Type B pancreatic cell (in vitro differentiated cells): ENCODE measurements around the gene LDLRAD4. TPM values are rescaled to one million over a fixed set of nuclear protein-coding genes. Genes with fewer than 3 reads are reported as not detected.

ENCODE experiments used
- DNase-seq: peaks from one replicate; pipeline ENCODE4 v3.0.0; 2021; ENCODE audit warnings: mixed read lengths; ENCODE audit not compliant: unreplicated experiment; ENCODE audit errors: extremely low spot score
- H3K27ac Mint-ChIP-seq: 2 replicates; pipeline ENCODE4 v1.8.0; 2021; ENCODE audit warnings: mild to moderate bottlenecking, mixed read lengths
- H3K27me3 Mint-ChIP-seq: 2 replicates; pipeline ENCODE4 v1.8.0; 2021; ENCODE audit warnings: mixed read lengths
- H3K36me3 Mint-ChIP-seq: 2 replicates; pipeline ENCODE4 v1.8.0; 2021; ENCODE audit warnings: mixed read lengths
- H3K4me1 Mint-ChIP-seq: one replicate; pipeline ENCODE4 v1.8.0; 2021; ENCODE audit warnings: mixed read lengths; ENCODE audit not compliant: unreplicated experiment
- H3K4me3 Mint-ChIP-seq: 2 replicates; pipeline ENCODE4 v1.8.0; 2021; ENCODE audit warnings: mild to moderate bottlenecking, mixed read lengths
- H3K9me3 Mint-ChIP-seq: 2 replicates; pipeline ENCODE4 v1.8.0; 2021; ENCODE audit warnings: mixed read lengths
- total RNA-seq: library from RNA; stranded (reverse); gene quantifications from 2 replicates; pipeline ENCODE4 v1.2.1, GENCODE V29; 2021; ENCODE audit warnings: low replicate concordance
- TF ChIP-seq, protein P1 (sequence below): fragments of 200-600 bp; sonication (generic); conservative IDR thresholded peaks from 2 replicates; pipeline ENCODE4 v1.5.0; 2021; ENCODE audit warnings: antibody characterized with exemption, mild to moderate bottlenecking

The LDLRAD4 gene
- total RNA-seq, 1 donor from 2014 or later, result 2.4 TPM

GRCh38 chr18:13573750-13574149, 355.2 kb downstream of the LDLRAD4 start:
- Mint-ChIP-seq H3K36me3 (no peaks in the 10 kb centered on the region), H3K4me1 (peaks cover 4% of the 10 kb centered on the region), H3K4me3 (no peak overlapping the region), H3K27ac (no peak overlapping the region), H3K27me3 (peaks cover 6% of the 10 kb centered on the region), H3K9me3 (no peaks in the 10 kb centered on the region)
- TF ChIP-seq, protein P1, sequence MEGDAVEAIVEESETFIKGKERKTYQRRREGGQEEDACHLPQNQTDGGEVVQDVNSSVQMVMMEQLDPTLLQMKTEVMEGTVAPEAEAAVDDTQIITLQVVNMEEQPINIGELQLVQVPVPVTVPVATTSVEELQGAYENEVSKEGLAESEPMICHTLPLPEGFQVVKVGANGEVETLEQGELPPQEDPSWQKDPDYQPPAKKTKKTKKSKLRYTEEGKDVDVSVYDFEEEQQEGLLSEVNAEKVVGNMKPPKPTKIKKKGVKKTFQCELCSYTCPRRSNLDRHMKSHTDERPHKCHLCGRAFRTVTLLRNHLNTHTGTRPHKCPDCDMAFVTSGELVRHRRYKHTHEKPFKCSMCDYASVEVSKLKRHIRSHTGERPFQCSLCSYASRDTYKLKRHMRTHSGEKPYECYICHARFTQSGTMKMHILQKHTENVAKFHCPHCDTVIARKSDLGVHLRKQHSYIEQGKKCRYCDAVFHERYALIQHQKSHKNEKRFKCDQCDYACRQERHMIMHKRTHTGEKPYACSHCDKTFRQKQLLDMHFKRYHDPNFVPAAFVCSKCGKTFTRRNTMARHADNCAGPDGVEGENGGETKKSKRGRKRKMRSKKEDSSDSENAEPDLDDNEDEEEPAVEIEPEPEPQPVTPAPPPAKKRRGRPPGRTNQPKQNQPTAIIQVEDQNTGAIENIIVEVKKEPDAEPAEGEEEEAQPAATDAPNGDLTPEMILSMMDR, result no peak
- DNase-seq, result no peak

- TF ChIP-seq, protein P1, result no peak
- H3K27me3 Mint-ChIP-seq, result peaks cover 6% of the 10 kb centered on the region
- H3K27ac Mint-ChIP-seq, result no peak overlapping the region
- H3K36me3 Mint-ChIP-seq, result no peaks in the 10 kb centered on the region
- peaks cover under 1% of the 10 kb centered on the region for H3K4me1 Mint-ChIP-seq
- no peak for DNase-seq
- no peak overlapping the region for H3K4me3 Mint-ChIP-seq
- H3K9me3 Mint-ChIP-seq, result no peaks in the 10 kb centered on the region
Observed at GRCh38 chr18:13574355-13574754, 355.8 kb downstream of the LDLRAD4 start.

GRCh38 chr18:13574761-13575160, 356.2 kb downstream of the LDLRAD4 start:
- TF ChIP-seq, protein P1, result no peak
- no peaks in the 10 kb centered on the region for H3K36me3 Mint-ChIP-seq
- no peak overlapping the region for H3K27ac Mint-ChIP-seq
- peaks cover 6% of the 10 kb centered on the region for H3K27me3 Mint-ChIP-seq
- no peaks in the 10 kb centered on the region for H3K9me3 Mint-ChIP-seq
- H3K4me3 Mint-ChIP-seq, result no peak overlapping the region
- DNase-seq, result no peak
- peaks cover 3% of the 10 kb centered on the region for H3K4me1 Mint-ChIP-seq

GRCh38 chr18:13576598-13576997, 358.0 kb downstream of the LDLRAD4 start:
- Mint-ChIP-seq H3K4me3 (no peak overlapping the region), H3K9me3 (no peaks in the 10 kb centered on the region), H3K27ac (no peak overlapping the region), H3K4me1 (peaks cover 6% of the 10 kb centered on the region), H3K27me3 (peaks cover 6% of the 10 kb centered on the region), H3K36me3 (no peaks in the 10 kb centered on the region)
- TF ChIP-seq, protein P1, result no peak
- no peak for DNase-seq

GRCh38 chr18:13577091-13577697, 358.6 kb downstream of the LDLRAD4 start:
- Mint-ChIP-seq H3K36me3 (no peaks in the 10 kb centered on the region), H3K27me3 (peaks cover 6% of the 10 kb centered on the region), H3K4me3 (no peak overlapping the region), H3K27ac (no peak overlapping the region), H3K4me1 (peaks cover 6% of the 10 kb centered on the region), H3K9me3 (no peaks in the 10 kb centered on the region)
- DNase-seq, result no peak
- TF ChIP-seq, protein P1, result no peak

DNA sequence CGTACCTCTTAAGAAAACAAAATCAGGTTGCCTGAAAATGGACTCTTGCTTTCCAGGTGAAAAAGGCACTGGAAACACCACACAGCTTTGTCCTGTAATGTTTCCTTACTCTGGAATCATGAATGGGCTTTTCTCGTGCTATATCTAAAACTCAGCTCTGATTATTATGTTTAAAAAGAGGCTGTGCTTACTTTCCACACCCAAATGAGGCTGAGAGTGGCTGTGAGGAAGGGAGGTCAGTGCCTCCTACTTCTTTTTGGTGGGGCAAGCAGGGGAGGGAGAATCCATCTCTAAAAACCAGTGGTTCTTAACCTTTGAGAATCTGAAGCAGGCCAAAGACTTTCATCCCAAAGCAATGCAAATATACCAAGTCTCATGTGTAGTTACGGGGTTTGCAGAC, 359.2 kb downstream of the LDLRAD4 start:
- peaks cover 6% of the 10 kb centered on the region for H3K27me3 Mint-ChIP-seq
- no peaks in the 10 kb centered on the region for H3K36me3 Mint-ChIP-seq
- no peaks in the 10 kb centered on the region for H3K9me3 Mint-ChIP-seq
- TF ChIP-seq, protein P1, result no peak
- H3K27ac Mint-ChIP-seq, result no peak overlapping the region
- peaks cover 6% of the 10 kb centered on the region for H3K4me1 Mint-ChIP-seq
- DNase-seq, result no peak
- H3K4me3 Mint-ChIP-seq, result no peak overlapping the region
